Neural cell (in vitro differentiated cells): ENCODE data around the gene JOSD1.

Experiments used
- EZH2 ChIP-seq: fragments of 200-600, 300-800 bp; shearing (Covaris generic), sonication (generic); IDR thresholded peaks from 2 replicates; pipeline ENCODE4 v1.6.1; 2014; ENCODE audit warnings: antibody characterized with exemption, low read length, borderline replicate concordance, mild to moderate bottlenecking; ENCODE audit not compliant: insufficient read depth, poor library complexity, severe bottlenecking
- RAD21 ChIP-seq: fragments of 450-650 bp; conservative IDR thresholded peaks from 2 replicates; pipeline ENCODE4 v1.6.1; 2014; ENCODE audit warnings: antibody characterized with exemption, mild to moderate bottlenecking, moderate library complexity
- TF ChIP-seq, protein P1 (sequence below): fragments of 450-650 bp; IDR thresholded peaks from 2 replicates; pipeline ENCODE4 v1.5.1; 2014; ENCODE audit warnings: antibody characterized with exemption, mild to moderate bottlenecking, moderate library complexity; ENCODE audit not compliant: poor library complexity, severe bottlenecking

GRCh38 chr22:38713921-38714320, 13.2 kb upstream of the JOSD1 start:
- TF ChIP-seq, protein P1, sequence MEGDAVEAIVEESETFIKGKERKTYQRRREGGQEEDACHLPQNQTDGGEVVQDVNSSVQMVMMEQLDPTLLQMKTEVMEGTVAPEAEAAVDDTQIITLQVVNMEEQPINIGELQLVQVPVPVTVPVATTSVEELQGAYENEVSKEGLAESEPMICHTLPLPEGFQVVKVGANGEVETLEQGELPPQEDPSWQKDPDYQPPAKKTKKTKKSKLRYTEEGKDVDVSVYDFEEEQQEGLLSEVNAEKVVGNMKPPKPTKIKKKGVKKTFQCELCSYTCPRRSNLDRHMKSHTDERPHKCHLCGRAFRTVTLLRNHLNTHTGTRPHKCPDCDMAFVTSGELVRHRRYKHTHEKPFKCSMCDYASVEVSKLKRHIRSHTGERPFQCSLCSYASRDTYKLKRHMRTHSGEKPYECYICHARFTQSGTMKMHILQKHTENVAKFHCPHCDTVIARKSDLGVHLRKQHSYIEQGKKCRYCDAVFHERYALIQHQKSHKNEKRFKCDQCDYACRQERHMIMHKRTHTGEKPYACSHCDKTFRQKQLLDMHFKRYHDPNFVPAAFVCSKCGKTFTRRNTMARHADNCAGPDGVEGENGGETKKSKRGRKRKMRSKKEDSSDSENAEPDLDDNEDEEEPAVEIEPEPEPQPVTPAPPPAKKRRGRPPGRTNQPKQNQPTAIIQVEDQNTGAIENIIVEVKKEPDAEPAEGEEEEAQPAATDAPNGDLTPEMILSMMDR: no peak
- no peak for TF ChIP-seq RAD21
- no peak for TF ChIP-seq EZH2
